Activated T-helper 1 cell treated with Interleukin-2 at 50 U/mL for 16 hours (primary cell): ENCODE results near the gene ADGRG7.

Experiments
- DNase-seq: peaks from one replicate; pipeline ENCODE4 v3.0.0-alpha.2; 2020; ENCODE audit warnings: low read depth

ADGRG7 gene

GRCh38 chr3:100702082-100702979 lies 92.9 kb downstream of the ADGRG7 start:
- no peak for DNase-seq

- DNase-seq: no peak
Observed at GRCh38 chr3:100702980-100703345, 93.6 kb downstream of the ADGRG7 start.

- no peak for DNase-seq
Observed at GRCh38 chr3:100703865-100704264, 94.5 kb downstream of the ADGRG7 start.

- no peak for DNase-seq
Observed at GRCh38 chr3:100706365-100706764, 97.0 kb downstream of the ADGRG7 start.

- DNase-seq: no peak
Observed at GRCh38 chr3:100708644-100708988, 99.2 kb downstream of the ADGRG7 start.

- DNase-seq: peak; percentile 94
Observed at GRCh38 chr3:100708989-100709841, 99.8 kb downstream of the ADGRG7 start, which contains the start of gene TFG. Gene TFG, plus strand, starts transcription at chr3:100709494. Its CDS starts 4,192 bp downstream, at chr3:100713686.

GRCh38 chr3:100709842-100710260 lies 100.5 kb downstream of the ADGRG7 start:
- DNase-seq: peak; percentile 16

GRCh38 chr3:100710261-100710968 lies 101.0 kb downstream of the ADGRG7 start:
- no peak for DNase-seq

- DNase-seq: no peak
Observed at GRCh38 chr3:100715176-100715575, 105.8 kb downstream of the ADGRG7 start.

GRCh38 chr3:100717063-100717462 lies 107.7 kb downstream of the ADGRG7 start:
- DNase-seq: no peak

- DNase-seq: no peak
Observed at GRCh38 chr3:100717637-100718487, 108.5 kb downstream of the ADGRG7 start.

- DNase-seq: no peak
Observed at GRCh38 chr3:100719136-100719535, 109.7 kb downstream of the ADGRG7 start.

GRCh38 chr3:100720426-100720825 lies 111.0 kb downstream of the ADGRG7 start:
- no peak for DNase-seq

GRCh38 chr3:100725935-100726513 lies 116.6 kb downstream of the ADGRG7 start:
- no peak for DNase-seq

- DNase-seq: no peak
Observed at GRCh38 chr3:100726706-100727105, 117.3 kb downstream of the ADGRG7 start.

- no peak for DNase-seq
Observed at GRCh38 chr3:100730524-100730923, 121.1 kb downstream of the ADGRG7 start.

GRCh38 chr3:100732435-100732834 lies 123.0 kb downstream of the ADGRG7 start:
- DNase-seq: no peak

GRCh38 chr3:100737334-100737733 lies 127.9 kb downstream of the ADGRG7 start:
- DNase-seq: no peak

GRCh38 chr3:100740207-100740606 lies 130.8 kb downstream of the ADGRG7 start:
- no peak for DNase-seq

GRCh38 chr3:100743535-100743934 lies 134.1 kb downstream of the ADGRG7 start:
- DNase-seq: no peak

GRCh38 chr3:100744671-100745070 lies 135.3 kb downstream of the ADGRG7 start:
- no peak for DNase-seq
